ENCODE data around the gene FXYD1. TPM values are rescaled to one million over a fixed set of nuclear protein-coding genes. Genes with fewer than 3 reads are reported as not detected.
"Not testable (repeated sequence)": the region's sequence is repeated elsewhere in the genome, so short reads cannot be mapped to it uniquely, and the experiment has no call there.

Gene FXYD1
- total RNA-seq, 1 donor from 2014 or later, result not detected

GRCh38 chr19:35125749-35126623 lies 12.6 kb upstream of the FXYD1 start:
- no peak for DNase-seq

DNA sequence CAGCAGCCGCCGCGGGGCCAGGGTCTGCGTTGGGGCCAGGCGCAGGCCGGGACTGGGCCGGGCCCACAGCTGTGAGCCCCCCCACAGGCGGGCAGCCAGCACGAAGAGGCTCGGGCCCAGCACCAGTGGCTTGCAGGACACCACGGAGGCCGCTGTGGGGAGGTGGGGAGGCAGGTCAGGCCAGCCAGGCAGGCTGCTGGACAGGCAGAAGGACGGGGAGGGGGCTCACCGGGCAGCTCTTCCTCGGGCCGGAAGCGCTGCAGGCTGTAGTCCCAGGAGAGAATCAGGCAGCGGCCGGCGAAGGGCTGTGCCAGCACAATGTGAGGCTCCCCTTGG lies 12.0 kb upstream of the FXYD1 start:
- no peak for DNase-seq

- DNase-seq, result no peak
Observed at GRCh38 chr19:35127871-35128270, 10.8 kb upstream of the FXYD1 start.

DNA sequence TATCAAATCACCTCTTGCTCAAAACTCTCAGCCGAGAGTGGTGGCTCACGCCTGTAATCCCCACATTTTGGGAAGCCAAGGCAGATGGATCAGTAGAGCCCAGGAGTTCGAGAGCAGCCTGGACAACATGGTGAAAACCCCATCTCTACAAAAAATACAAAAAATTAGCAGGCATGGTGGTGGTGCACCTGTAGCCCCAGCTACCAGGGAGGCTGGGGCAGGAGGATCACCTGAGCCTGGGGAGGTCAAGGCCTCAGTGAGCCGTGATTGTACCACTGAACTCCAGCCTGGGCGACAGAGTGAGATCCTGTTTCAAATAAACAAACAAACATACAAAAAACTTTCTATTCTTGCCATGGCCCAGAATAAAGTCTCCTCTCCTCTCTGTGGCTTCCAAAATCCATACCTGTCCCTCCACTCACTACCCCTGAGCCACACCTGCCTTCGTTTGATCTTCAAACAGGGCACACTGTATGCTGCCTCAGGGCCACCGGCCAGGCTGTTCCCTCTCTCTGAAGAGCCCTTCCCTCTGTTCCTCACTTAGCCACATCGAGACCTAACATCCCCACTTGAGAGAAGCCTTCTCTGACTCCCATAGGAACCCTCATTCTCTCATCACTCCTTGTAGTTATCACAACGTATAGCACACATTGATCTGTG lies 10.1 kb upstream of the FXYD1 start:
- DNase-seq, result no peak

DNA sequence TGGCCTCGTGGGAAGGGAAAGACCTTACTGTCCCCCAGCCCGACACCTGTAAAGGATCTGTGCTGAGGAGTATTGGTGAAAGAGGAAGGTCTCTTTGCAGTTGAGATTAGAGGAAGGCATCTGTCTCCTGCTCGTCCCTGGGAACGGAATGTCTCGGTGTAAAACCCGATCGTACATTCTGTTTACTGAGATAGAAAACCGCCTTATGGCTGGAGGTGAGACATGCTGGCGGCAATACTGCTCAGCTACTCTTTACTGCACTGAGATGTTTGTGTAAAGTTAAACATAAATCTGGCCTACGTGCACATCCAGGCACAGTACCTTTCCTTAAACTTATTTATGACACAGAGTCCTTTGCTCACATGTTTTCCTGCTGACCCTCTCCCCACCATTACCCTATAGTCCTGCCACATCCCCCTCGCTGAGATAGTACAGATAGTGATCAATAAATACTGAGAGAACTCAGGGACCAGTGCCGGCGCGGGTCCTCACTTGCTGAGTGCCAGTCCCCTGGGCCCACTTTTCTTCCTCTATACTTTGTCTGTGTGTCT lies 8.8 kb upstream of the FXYD1 start:
- not testable (repeated sequence) for DNase-seq

GRCh38 chr19:35130761-35131720 lies 7.6 kb upstream of the FXYD1 start:
- no peak for DNase-seq

DNA sequence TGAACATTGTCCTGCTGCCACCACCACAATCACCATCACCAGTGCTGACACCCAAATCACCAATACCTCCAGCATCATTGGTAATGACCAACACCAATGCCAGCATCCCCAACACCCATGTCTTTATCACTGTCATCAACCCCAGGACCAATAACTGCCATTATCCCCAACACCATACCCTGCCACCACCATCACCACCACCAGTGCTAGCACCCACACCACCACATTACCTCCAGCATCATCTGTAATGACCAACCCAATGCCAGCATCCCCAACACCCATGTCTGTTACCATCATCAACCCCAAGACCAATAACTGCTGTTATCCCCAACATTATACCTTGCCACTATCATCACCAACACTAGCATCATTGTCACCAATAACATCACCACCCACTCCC lies 6.4 kb upstream of the FXYD1 start:
- no peak for DNase-seq

DNA sequence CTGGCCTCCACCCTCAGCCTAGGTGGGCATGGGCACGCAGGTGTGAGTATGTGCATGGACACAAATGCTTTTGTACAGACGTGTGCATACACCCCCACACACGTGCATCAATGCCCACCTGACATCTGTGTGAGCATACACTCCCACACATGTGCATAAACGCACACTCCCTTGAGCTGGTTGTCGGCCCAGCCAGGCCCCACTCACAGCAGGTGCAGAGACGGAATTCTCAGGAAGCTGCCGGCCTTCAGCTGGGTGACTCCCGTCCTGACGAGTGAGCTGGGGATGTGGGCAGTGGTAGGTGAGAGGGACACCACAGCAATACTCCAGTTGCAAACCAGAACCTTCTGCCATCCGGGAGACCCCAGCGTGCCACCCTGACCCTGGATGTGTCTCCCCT lies 4.8 kb upstream of the FXYD1 start:
- DNase-seq, result no peak

GRCh38 chr19:35134601-35135242 lies 3.9 kb upstream of the FXYD1 start, which contains the start of gene LGI4:
Gene LGI4, minus strand, starts transcription at chr19:35135059. Its CDS starts 379 bp downstream, at chr19:35134680.
- no peak for DNase-seq

GRCh38 chr19:35135389-35135909 lies 3.2 kb upstream of the FXYD1 start:
- DNase-seq, result peak; percentile 80

DNA sequence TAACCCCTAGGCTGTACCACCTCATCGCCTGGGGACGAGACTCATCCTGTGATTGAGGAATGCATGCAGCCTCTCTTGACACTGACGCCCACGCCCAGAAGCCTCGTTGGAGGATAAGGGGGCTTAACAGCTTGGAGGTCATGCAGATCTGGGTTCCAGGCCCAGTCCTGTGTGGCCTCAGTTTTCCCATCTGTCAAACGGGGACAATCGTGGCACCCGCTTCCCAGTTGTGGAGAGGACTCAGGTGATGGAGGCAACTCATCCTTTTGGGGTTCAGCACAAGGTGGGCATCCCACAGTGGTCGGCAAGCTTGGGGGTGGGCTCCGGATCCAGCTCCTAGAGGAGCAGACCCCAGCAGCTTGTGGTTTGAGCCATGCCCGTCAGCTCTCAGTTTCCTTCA lies 2.4 kb upstream of the FXYD1 start:
- DNase-seq, result no peak

- no peak for DNase-seq
Observed at GRCh38 chr19:35136977-35137702, 1.5 kb upstream of the FXYD1 start.

GRCh38 chr19:35140207-35140961 lies 1.8 kb downstream of the FXYD1 start:
- DNase-seq, result no peak

- DNase-seq, result peak; percentile 91
Observed at GRCh38 chr19:35140962-35141836, 2.6 kb downstream of the FXYD1 start.

- no peak for DNase-seq
Observed at GRCh38 chr19:35141837-35142605, 3.4 kb downstream of the FXYD1 start.

- DNase-seq, result peak; percentile 65
Observed at GRCh38 chr19:35142606-35143230, 4.1 kb downstream of the FXYD1 start.

DNA sequence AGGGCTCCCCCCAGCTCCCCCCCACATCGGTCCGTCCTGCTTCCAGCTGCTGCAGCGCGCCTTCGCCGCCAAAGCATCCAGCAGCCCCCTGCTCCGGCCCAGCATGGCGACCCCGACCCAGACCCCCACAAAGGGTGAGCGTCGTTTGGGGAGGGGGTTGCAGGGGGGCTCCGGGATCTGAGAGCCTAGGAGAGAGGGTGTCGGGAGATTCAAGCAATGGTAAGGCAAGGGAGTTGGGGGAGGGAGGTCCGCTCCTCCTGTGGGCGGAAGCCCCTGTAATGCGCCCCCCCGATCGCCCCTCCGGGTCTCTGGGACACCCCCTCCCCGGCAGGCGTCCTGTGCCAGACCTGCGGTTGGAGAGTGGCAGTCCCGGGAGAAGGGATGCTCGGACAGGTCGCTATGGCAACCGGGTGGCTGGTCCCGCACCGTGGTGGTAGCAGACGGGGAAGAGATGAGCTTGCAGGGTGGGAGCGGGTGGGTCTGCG lies 4.6 kb downstream of the FXYD1 start, which contains the start of gene FXYD7:
Gene FXYD7, plus strand, starts transcription at position 25 of the 485 bp plus-strand sequence. Its CDS starts 79 bp downstream, at position 104.
- no peak for DNase-seq

DNA sequence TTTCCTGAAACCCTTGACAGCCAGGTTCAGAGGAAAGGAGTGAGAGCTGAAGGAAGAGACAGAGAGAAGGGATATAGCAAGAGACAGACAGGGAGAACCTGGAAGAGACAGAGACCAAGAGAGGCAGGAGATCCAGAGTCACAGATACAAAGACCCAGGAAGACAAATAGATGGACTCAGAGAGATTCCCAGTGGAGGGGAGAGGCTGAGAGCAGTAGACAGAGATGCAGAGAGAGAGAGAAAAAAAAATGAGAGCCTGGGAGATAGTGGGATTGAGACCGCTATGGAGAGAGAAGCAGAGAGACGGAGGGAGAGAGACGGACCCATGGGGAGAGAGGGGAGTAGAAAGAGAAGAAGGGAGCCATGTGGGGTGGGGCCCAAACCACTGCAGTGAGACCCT lies 5.2 kb downstream of the FXYD1 start:
- no peak for DNase-seq

Measured in dermis blood vessel endothelial cell (primary cell).